ENCODE results near the gene PGM1. TPM values are rescaled to one million over a fixed set of nuclear protein-coding genes. Genes with fewer than 3 reads are reported as not detected.

PGM1 gene
- total RNA-seq, 1 donor from 2014 or later, result 36.9 TPM

DNA sequence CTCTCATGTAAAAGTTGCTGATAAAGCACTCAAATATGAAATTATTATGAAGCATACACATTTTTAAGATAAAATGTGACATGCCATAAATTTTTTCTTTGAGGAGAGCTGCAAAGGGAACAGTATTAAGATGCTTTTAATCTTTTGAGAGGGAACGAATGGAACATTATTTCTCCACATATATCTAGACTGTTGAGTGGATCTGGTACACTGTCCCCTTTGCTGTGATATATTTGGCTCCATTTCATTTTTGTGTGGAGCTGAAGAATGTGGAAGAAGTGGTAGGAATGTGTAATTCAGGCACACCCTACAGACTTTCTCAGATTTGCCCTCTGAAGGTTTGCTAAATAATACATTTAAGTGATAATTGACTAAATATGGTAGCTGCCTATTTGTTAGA lies 31.7 kb downstream of the PGM1 start:
- Histone ChIP-seq H4K20me1 (ENCODE audit: insufficient read depth, low read length) (no peaks in the 10 kb centered on the region), H3K79me2 (ENCODE audit: insufficient read depth, low read length) (no peaks in the 10 kb centered on the region), H3K27me3 (ENCODE audit: insufficient read depth, low read length) (no peaks in the 10 kb centered on the region), H2AFZ (ENCODE audit: low read depth, low read length) (no peak overlapping the region), H3K4me1 (ENCODE audit: insufficient read depth, low read length) (no peaks in the 10 kb centered on the region), H3K4me3 (ENCODE audit: insufficient read depth, low read depth, low read length) (no peak overlapping the region), H3K36me3 (ENCODE audit: insufficient read depth, low read length) (no peaks in the 10 kb centered on the region), H3K27ac (ENCODE audit: low read depth, low read length) (no peak overlapping the region), H3K9me3 (ENCODE audit: insufficient read depth, low read depth, low read length) (no peaks in the 10 kb centered on the region), H3K9ac (ENCODE audit: low read length) (no peak overlapping the region), H3K4me2 (ENCODE audit: low read length) (no peak overlapping the region)
- DNase-seq (ENCODE audit: low read depth) (peak; percentile 23), FAIRE-seq (no peak)
- Mint-ChIP-seq H3K36me3 (ENCODE audit: low read depth, unreplicated experiment) (peaks cover 9% of the 10 kb centered on the region), H3K4me3 (ENCODE audit: unreplicated experiment) (no peak overlapping the region), H3K27ac (ENCODE audit: unreplicated experiment) (no peak overlapping the region), H3K27me3 (ENCODE audit: low read depth, unreplicated experiment) (no peaks in the 10 kb centered on the region), H3K9me3 (ENCODE audit: unreplicated experiment) (no peaks in the 10 kb centered on the region), H3K4me1 (ENCODE audit: low read depth, unreplicated experiment) (peaks cover 21% of the 10 kb centered on the region)
- TF ChIP-seq, protein P1, sequence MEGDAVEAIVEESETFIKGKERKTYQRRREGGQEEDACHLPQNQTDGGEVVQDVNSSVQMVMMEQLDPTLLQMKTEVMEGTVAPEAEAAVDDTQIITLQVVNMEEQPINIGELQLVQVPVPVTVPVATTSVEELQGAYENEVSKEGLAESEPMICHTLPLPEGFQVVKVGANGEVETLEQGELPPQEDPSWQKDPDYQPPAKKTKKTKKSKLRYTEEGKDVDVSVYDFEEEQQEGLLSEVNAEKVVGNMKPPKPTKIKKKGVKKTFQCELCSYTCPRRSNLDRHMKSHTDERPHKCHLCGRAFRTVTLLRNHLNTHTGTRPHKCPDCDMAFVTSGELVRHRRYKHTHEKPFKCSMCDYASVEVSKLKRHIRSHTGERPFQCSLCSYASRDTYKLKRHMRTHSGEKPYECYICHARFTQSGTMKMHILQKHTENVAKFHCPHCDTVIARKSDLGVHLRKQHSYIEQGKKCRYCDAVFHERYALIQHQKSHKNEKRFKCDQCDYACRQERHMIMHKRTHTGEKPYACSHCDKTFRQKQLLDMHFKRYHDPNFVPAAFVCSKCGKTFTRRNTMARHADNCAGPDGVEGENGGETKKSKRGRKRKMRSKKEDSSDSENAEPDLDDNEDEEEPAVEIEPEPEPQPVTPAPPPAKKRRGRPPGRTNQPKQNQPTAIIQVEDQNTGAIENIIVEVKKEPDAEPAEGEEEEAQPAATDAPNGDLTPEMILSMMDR (IDR thresholded peaks at IDR 0.05; ENCODE audit: insufficient read depth, low read depth, low read length), result peak; percentile 34
- no peak for TF ChIP-seq EZH2 (IDR thresholded peaks at IDR 0.05; ENCODE audit: insufficient read depth, low read length)

DNA sequence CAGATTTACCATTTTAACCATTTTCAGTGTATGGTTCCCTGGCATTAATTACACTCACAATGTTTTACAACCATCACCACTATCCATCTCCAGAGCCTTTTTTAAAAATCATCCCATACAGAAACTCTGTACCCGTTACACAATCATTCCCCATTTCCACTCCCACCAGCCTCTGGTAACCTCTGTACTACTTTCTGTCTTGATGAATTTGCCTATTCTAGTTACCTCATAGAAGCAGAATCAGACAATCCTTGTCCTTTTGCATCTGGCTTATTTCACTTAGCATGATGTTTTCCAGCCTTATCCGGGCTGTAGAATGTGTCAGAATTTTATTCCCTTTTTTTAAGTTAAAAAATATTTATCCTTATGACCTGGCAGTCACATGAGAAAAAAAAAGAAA lies 33.0 kb downstream of the PGM1 start:
- H3K4me1 ChIP-seq (ENCODE audit: insufficient read depth, low read length), result no peaks in the 10 kb centered on the region
- H3K4me3 ChIP-seq (ENCODE audit: insufficient read depth, low read depth, low read length), result no peak overlapping the region
- FAIRE-seq (no peak), DNase-seq (ENCODE audit: low read depth) (no peak)
- H3K4me3 Mint-ChIP-seq (ENCODE audit: unreplicated experiment), result no peak overlapping the region
- no peaks in the 10 kb centered on the region for H3K9me3 ChIP-seq (ENCODE audit: insufficient read depth, low read depth, low read length)
- peaks cover 11% of the 10 kb centered on the region for H3K36me3 Mint-ChIP-seq (ENCODE audit: low read depth, unreplicated experiment)
- H3K27me3 ChIP-seq (ENCODE audit: insufficient read depth, low read length), result no peaks in the 10 kb centered on the region
- peaks cover 24% of the 10 kb centered on the region for H3K4me1 Mint-ChIP-seq (ENCODE audit: low read depth, unreplicated experiment)
- TF ChIP-seq, protein P1 (IDR thresholded peaks at IDR 0.05; ENCODE audit: insufficient read depth, low read depth, low read length), result no peak
- no peak for TF ChIP-seq EZH2 (IDR thresholded peaks at IDR 0.05; ENCODE audit: insufficient read depth, low read length)
- no peaks in the 10 kb centered on the region for H3K9me3 Mint-ChIP-seq (ENCODE audit: unreplicated experiment)
- no peak overlapping the region for H3K9ac ChIP-seq (ENCODE audit: low read length)
- H4K20me1 ChIP-seq (ENCODE audit: insufficient read depth, low read length), result no peaks in the 10 kb centered on the region
- H2AFZ ChIP-seq (ENCODE audit: low read depth, low read length), result no peak overlapping the region
- no peak overlapping the region for H3K4me2 ChIP-seq (ENCODE audit: low read length)
- H3K27ac Mint-ChIP-seq (ENCODE audit: unreplicated experiment), result no peak overlapping the region
- H3K36me3 ChIP-seq (ENCODE audit: insufficient read depth, low read length), result no peaks in the 10 kb centered on the region
- no peaks in the 10 kb centered on the region for H3K27me3 Mint-ChIP-seq (ENCODE audit: low read depth, unreplicated experiment)
- no peaks in the 10 kb centered on the region for H3K79me2 ChIP-seq (ENCODE audit: insufficient read depth, low read length)
- H3K27ac ChIP-seq (ENCODE audit: low read depth, low read length), result no peak overlapping the region

DNA sequence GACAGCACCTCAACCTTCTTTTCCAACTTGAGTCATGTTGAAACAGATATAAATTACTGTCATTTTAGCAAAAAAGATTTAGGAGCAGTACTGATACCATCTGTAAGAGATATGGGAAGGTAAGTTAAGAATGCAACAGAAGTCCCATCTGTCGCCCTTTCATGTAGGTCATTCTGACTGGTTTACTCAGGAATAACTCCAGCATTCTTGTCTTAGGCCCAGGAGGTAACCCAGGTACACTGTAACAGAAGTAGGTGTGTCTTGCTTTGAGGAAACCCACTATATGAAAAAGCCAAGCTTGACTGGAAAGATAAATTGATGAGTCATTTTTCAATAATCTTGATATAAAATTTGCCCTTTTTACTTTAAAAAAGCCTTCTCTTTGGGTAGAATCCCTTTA lies 35.4 kb downstream of the PGM1 start:
- no peak overlapping the region for H2AFZ ChIP-seq (ENCODE audit: low read depth, low read length)
- Mint-ChIP-seq H3K4me1 (ENCODE audit: low read depth, unreplicated experiment) (peaks cover 24% of the 10 kb centered on the region), H3K27me3 (ENCODE audit: low read depth, unreplicated experiment) (no peaks in the 10 kb centered on the region), H3K9me3 (ENCODE audit: unreplicated experiment) (no peaks in the 10 kb centered on the region), H3K4me3 (ENCODE audit: unreplicated experiment) (no peak overlapping the region), H3K36me3 (ENCODE audit: low read depth, unreplicated experiment) (peaks cover 19% of the 10 kb centered on the region), H3K27ac (ENCODE audit: unreplicated experiment) (peak overlapping the region; percentile 16)
- H3K27me3 ChIP-seq (ENCODE audit: insufficient read depth, low read length), result no peaks in the 10 kb centered on the region
- no peak for TF ChIP-seq EZH2 (IDR thresholded peaks at IDR 0.05; ENCODE audit: insufficient read depth, low read length)
- TF ChIP-seq, protein P1 (IDR thresholded peaks at IDR 0.05; ENCODE audit: insufficient read depth, low read depth, low read length), result no peak
- H3K4me3 ChIP-seq (ENCODE audit: insufficient read depth, low read depth, low read length), result no peak overlapping the region
- no peaks in the 10 kb centered on the region for H3K36me3 ChIP-seq (ENCODE audit: insufficient read depth, low read length)
- H3K9me3 ChIP-seq (ENCODE audit: insufficient read depth, low read depth, low read length), result no peaks in the 10 kb centered on the region
- FAIRE-seq, result no peak
- H3K4me1 ChIP-seq (ENCODE audit: insufficient read depth, low read length), result no peaks in the 10 kb centered on the region
- H3K9ac ChIP-seq (ENCODE audit: low read length), result no peak overlapping the region
- H4K20me1 ChIP-seq (ENCODE audit: insufficient read depth, low read length), result no peaks in the 10 kb centered on the region
- no peaks in the 10 kb centered on the region for H3K79me2 ChIP-seq (ENCODE audit: insufficient read depth, low read length)
- DNase-seq (ENCODE audit: low read depth), result no peak
- H3K4me2 ChIP-seq (ENCODE audit: low read length), result no peak overlapping the region
- H3K27ac ChIP-seq (ENCODE audit: low read depth, low read length), result no peak overlapping the region
